Caco-2 (cell line): ENCODE data around the gene ZDHHC14. TPM values are rescaled to one million over a fixed set of nuclear protein-coding genes. Genes with fewer than 3 reads are reported as not detected.

Experiments used
- BruUV-seq: library from RNA; stranded (reverse); fragments of 400-500 nt; replicated peaks from 2 replicates; lab custom pipeline; 2021; lab: Mats Ljungman, UMichigan
- CTCF ChIA-PET: fragments of 300-600 bp; sonication (Branson Sonifier 250); formaldehyde crosslinking; loops from one replicate; lab custom pipeline; 2022; ENCODE audit warnings: antibody characterized with exemption; lab: Charles Lee
- POLR2A ChIA-PET: fragments of 300-600 bp; sonication (Branson Sonifier 250); formaldehyde crosslinking; loops from one replicate; lab custom pipeline; 2022; ENCODE audit warnings: antibody characterized with exemption; lab: Charles Lee
- DNase-seq, 2 experiments: peaks; one replicate each; pipeline versions ENCODE4 v3.0.0 to v3.0.0-alpha.2; 2020 to 2022
- H3K27me3 ChIP-seq: replicated peaks from 2 replicates; pipeline ENCODE4 v1.6.0; 2011; ENCODE audit warnings: low read length; ENCODE audit not compliant: control insufficient read depth, insufficient read depth
- H3K36me3 ChIP-seq: 2 replicates; pipeline ENCODE4 v1.5.1; 2011; ENCODE audit warnings: low read length; ENCODE audit not compliant: control insufficient read depth, insufficient read depth
- H3K4me1 ChIP-seq: fragments of 250-450 bp; sonication (Bioruptor Pico); 2 replicates; pipeline ENCODE4 v1.5.1; 2020; ENCODE audit warnings: mild to moderate bottlenecking
- H3K4me3 ChIP-seq: 2 replicates; pipeline ENCODE4 v1.5.1; 2011; ENCODE audit warnings: low read depth, mild to moderate bottlenecking, control low read depth, low read length
- H3K9me3 ChIP-seq: fragments of 250-450 bp; sonication (Bioruptor Pico); 2 replicates; pipeline ENCODE4 v1.5.1; 2020; ENCODE audit warnings: mild to moderate bottlenecking, moderate library complexity
- H3K27ac Mint-ChIP-seq: one replicate; pipeline ENCODE4 v1.8.0; 2022; ENCODE audit warnings: mixed read lengths; ENCODE audit not compliant: unreplicated experiment
- H3K27me3 Mint-ChIP-seq: one replicate; pipeline ENCODE4 v1.8.0; 2022; ENCODE audit warnings: mixed read lengths; ENCODE audit not compliant: insufficient read depth, unreplicated experiment
- H3K36me3 Mint-ChIP-seq: one replicate; pipeline ENCODE4 v1.8.0; 2022; ENCODE audit warnings: mild to moderate bottlenecking, mixed read lengths; ENCODE audit not compliant: insufficient read depth, unreplicated experiment
- H3K4me1 Mint-ChIP-seq: one replicate; pipeline ENCODE4 v1.8.0; 2022; ENCODE audit warnings: low read depth, mixed read lengths; ENCODE audit not compliant: unreplicated experiment
- H3K4me3 Mint-ChIP-seq: one replicate; pipeline ENCODE4 v1.8.0; 2022; ENCODE audit warnings: mild to moderate bottlenecking, moderate library complexity, mixed read lengths; ENCODE audit not compliant: unreplicated experiment
- H3K9me3 Mint-ChIP-seq: one replicate; pipeline ENCODE4 v1.8.0; 2022; ENCODE audit warnings: mixed read lengths; ENCODE audit not compliant: unreplicated experiment
- CTCF ChIP-seq, 2 experiments: fragments of 200-600 bp in 1 of 2; IDR thresholded peaks; 1 replicate in 1 of 2; 2 replicates in 1 of 2; pipeline versions ENCODE4 v1.5.1 to v1.8.0; 2011 to 2022; ENCODE audit warnings: antibody characterized with exemption in 1 of 2, control low read depth in 1 of 2, inconsistent platforms in 1 of 2, low read depth in 1 of 2, low read length in 1 of 2, mild to moderate bottlenecking in 1 of 2, moderate library complexity in 1 of 2; ENCODE audit not compliant: insufficient read depth in 1 of 2, severe bottlenecking in 1 of 2, unreplicated experiment in 1 of 2
- intact Hi-C: fragments of 100-400 bp; cut with micrococcal nuclease; formaldehyde crosslinking; loops from one replicate; pipeline ENCODE4 v1.10.0; 2022; ENCODE audit not compliant: unreplicated experiment
- total RNA-seq: library from RNA; stranded (reverse); gene quantifications from 2 replicates; pipeline ENCODE4 v1.2.3, GENCODE V29; 2022

ZDHHC14 gene
- total RNA-seq, 1 experiment from 2014 or later: 22.1 TPM

DNA sequence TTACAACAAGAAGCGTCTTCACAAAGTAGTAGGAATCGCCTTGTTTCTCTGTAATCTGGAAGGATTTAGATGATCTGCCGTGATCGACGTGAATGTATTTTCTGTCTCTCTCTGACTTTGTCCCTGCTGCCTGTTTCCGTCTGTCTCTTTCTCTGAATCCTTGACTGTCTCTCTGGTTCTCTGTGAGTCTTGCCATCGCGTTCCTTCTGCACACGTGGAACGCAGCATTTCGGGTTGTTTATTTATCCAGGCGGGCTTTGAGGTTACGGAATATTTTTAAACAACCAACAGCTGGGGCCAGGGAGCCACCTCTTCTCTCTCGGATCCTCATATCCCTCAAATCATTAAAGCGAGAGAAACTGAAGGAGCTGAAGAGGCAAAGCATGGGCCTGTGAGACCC lies 215.9 kb downstream of the ZDHHC14 start:
- no peak overlapping the region for H3K4me3 ChIP-seq
- no peaks in the 10 kb centered on the region for H3K9me3 Mint-ChIP-seq
- POLR2A ChIA-PET: interaction anchor here (0.8 kb wide), 1 partner anchor 10 kb away, joined by 4 read pairs; no protein-coding TSS in a partner anchor
- H3K36me3 ChIP-seq: no peaks in the 10 kb centered on the region; the same call in 1 of the 2 replicates
- no peak for TF ChIP-seq CTCF (IDR thresholded peaks at IDR 0.05; ENCODE audit: insufficient read depth in 1 of 2, low read depth in 1 of 2, low read length in 1 of 2, severe bottlenecking in 1 of 2, unreplicated experiment in 1 of 2)
- peak overlapping the region; percentile 76 for H3K27ac Mint-ChIP-seq
- no peak overlapping the region for H3K4me3 Mint-ChIP-seq
- CTCF ChIA-PET: interaction anchor here (0.6 to 1.8 kb wide), 6 partner anchors 10 to 282 kb away, joined by 3 to 10 read pairs (median 4); no protein-coding TSS in a partner anchor
- H3K36me3 Mint-ChIP-seq: peaks cover 20% of the 10 kb centered on the region
- BruUV-seq: no TSS peak
- no peaks in the 10 kb centered on the region for H3K27me3 Mint-ChIP-seq
- peaks cover 12% of the 10 kb centered on the region for H3K4me1 ChIP-seq
- intact Hi-C loops: loop anchor here (1.0 kb wide), 7 partner anchors 11 to 283 kb away; no protein-coding TSS in a partner anchor
- no peak for DNase-seq
- H3K9me3 ChIP-seq: no peaks in the 10 kb centered on the region
- H3K4me1 Mint-ChIP-seq: peaks cover 23% of the 10 kb centered on the region
- H3K27me3 ChIP-seq: no peaks in the 10 kb centered on the region

- H3K4me1 Mint-ChIP-seq: peaks cover 23% of the 10 kb centered on the region
- Histone ChIP-seq H3K9me3 (no peaks in the 10 kb centered on the region), H3K4me3 (no peak overlapping the region), H3K27me3 (no peaks in the 10 kb centered on the region), H3K36me3 (no peaks in the 10 kb centered on the region), H3K4me1 (peaks cover 12% of the 10 kb centered on the region)
- no TSS peak for BruUV-seq
- peak overlapping the region; percentile 76 for H3K27ac Mint-ChIP-seq
- ChIA-PET POLR2A (interaction anchor here (0.8 kb wide), 1 partner anchor 11 kb away, joined by 4 read pairs; no protein-coding TSS in a partner anchor), CTCF (interaction anchor here (0.6 to 1.8 kb wide), 6 partner anchors 11 to 283 kb away, joined by 3 to 10 read pairs (median 4); no protein-coding TSS in a partner anchor)
- peak; percentile 62 to 73 for DNase-seq
- no peaks in the 10 kb centered on the region for H3K9me3 Mint-ChIP-seq
- H3K4me3 Mint-ChIP-seq: peak overlapping the region; percentile 8
- intact Hi-C loops: loop anchor here (1.0 kb wide), 7 partner anchors 11 to 283 kb away; no protein-coding TSS in a partner anchor
- peak; percentile 67 to 68 for TF ChIP-seq CTCF (IDR thresholded peaks at IDR 0.05; ENCODE audit: insufficient read depth in 1 of 2, low read depth in 1 of 2, low read length in 1 of 2, severe bottlenecking in 1 of 2, unreplicated experiment in 1 of 2)
- H3K36me3 Mint-ChIP-seq: peaks cover 14% of the 10 kb centered on the region
- no peaks in the 10 kb centered on the region for H3K27me3 Mint-ChIP-seq
Measured at GRCh38 chr6:157597461-157598312, 216.7 kb downstream of the ZDHHC14 start.

- Mint-ChIP-seq H3K27me3 (no peaks in the 10 kb centered on the region), H3K36me3 (peaks cover 14% of the 10 kb centered on the region), H3K27ac (no peak overlapping the region), H3K4me3 (no peak overlapping the region), H3K9me3 (no peaks in the 10 kb centered on the region), H3K4me1 (peaks cover 23% of the 10 kb centered on the region)
- no TSS peak for BruUV-seq
- Histone ChIP-seq H3K4me3 (no peak overlapping the region), H3K27me3 (no peaks in the 10 kb centered on the region), H3K36me3 (no peaks in the 10 kb centered on the region), H3K4me1 (peaks cover 12% of the 10 kb centered on the region), H3K9me3 (no peaks in the 10 kb centered on the region)
- intact Hi-C loops: no loop called here
- no peak for TF ChIP-seq CTCF (IDR thresholded peaks at IDR 0.05; ENCODE audit: insufficient read depth in 1 of 2, low read depth in 1 of 2, low read length in 1 of 2, severe bottlenecking in 1 of 2, unreplicated experiment in 1 of 2)
- CTCF ChIA-PET: interaction anchor here (0.6 kb wide), 1 partner anchor 15 kb away, joined by 3 read pairs; no protein-coding TSS in a partner anchor
- POLR2A ChIA-PET: no interaction called here
- no peak for DNase-seq
Measured at GRCh38 chr6:157599191-157599590, 218.2 kb downstream of the ZDHHC14 start.
